NCI-H1417 (cell line): ENCODE results near the gene TSSK1B.
"Not testable (repeated sequence)": the region's sequence is repeated elsewhere in the genome, so short reads cannot be mapped to it uniquely, and the experiment has no call there.

Experiments
- DNase-seq, 3 experiments: peaks; one replicate each; lab custom pipeline; 2025; lab: John Stamatoyannopoulos, UW

The TSSK1B gene

DNA sequence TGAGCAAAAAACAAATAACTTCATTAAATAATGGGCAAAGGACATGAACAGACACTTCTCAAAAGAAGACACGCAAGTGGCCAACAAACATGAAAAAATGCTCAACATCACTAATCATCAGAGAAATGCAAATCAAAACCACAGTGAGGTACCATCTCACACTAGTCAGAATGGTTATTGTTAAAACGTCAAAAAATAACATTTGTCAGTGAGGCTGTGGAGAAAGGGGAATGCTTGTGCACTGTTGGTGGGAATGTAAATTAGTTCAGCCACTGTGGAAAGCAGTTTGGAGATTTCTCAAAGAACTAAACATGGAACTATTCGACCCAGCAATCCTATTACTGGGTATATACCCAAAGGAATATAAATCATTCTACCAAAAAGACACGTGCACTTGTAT lies 36.8 kb downstream of the TSSK1B start:
- DNase-seq = not testable (repeated sequence)

DNA sequence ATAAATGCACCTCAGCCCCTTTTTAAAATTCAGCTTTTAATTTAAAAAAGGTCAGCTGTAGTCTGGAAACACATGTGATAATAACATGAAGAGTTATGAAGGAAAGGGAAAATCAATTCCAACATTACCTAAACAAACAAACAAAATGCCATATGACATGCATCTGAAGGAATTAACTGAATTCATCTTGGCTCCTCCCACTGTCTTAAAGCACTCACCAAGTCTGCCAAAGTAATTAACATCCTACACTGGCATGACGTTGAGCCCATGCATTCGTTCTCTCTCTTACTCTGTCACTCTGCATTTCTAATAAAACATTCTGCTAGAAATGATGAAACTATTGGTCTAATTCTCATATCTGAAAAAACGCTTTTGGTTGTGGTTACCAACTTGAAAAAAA lies 37.7 kb downstream of the TSSK1B start:
- no peak for DNase-seq

DNA sequence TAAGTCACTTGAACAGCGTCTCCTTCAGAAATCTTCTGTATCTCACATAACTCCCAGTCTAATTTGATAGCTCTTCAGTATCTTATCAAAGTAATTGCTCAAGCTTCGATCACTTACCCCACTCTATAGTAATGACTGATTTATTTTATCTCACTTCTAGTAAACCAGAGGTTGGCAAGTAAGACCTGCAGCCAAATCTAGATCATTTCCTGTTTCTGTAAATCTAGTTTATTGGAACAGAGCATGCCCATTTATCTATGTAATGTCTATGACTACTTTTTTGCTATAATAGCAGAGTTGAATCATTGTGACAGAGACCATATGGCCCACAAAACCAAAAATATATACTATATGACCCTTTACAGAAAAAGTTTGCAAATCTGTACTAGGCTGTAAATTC lies 40.1 kb downstream of the TSSK1B start:
- DNase-seq = no peak

DNA sequence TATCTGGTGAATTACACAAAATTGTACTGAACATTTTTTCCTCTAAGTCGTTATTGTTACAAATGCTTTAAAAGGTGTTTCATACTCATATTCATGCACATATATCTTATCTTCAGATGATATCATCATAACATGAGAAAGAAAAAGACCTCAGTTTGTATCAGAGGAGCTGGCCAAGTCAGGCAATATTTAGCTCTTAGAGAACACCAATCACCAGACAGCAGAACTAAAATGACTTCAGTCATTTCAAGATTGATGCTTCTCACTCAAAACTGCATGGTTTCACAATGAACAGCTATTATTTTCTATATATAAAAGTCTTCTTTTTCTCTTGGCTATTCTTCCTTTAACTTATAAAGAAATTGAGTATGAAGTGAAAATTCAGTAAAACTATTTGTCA lies 44.6 kb downstream of the TSSK1B start:
- no peak for DNase-seq

DNA sequence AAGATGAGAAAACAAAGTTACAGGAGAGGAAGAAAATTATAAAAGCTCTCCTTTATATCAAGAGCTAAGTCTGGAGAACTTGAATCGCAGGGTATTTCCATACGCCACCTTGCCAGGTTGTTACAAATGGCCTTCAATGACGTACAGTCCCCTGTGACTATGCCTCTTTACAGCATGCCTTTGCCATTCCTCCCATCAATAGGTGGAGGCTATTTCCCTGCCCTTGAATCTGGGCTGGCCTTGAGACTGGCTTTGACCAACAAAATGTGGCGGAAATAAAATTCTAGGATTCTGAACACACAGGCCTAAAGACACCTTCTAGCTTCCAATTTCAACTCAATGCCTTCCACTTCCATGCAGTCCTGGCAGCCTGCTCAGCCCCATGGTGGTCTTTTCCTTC lies 45.7 kb downstream of the TSSK1B start:
- DNase-seq = no peak

DNA sequence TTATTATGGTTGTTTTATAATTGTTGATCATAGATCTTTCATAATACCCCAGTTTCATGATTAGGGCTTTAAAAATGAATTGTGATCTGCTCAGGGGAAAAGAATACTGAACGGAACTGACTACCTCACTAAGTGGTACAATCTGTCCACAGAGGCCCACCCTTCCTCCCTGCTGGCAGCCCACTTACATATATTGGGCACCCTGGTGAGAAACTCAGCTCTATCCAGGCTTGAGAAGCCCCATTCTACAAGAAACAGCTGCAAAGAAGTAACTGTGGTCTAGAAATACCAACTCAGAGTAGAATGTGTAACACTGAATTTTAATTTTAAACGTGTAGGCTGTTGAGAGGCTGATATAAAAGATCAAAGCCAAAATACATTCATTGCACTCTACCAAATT lies 46.9 kb downstream of the TSSK1B start:
- DNase-seq = peak in 1 of 3 experiments; percentile 9

DNA sequence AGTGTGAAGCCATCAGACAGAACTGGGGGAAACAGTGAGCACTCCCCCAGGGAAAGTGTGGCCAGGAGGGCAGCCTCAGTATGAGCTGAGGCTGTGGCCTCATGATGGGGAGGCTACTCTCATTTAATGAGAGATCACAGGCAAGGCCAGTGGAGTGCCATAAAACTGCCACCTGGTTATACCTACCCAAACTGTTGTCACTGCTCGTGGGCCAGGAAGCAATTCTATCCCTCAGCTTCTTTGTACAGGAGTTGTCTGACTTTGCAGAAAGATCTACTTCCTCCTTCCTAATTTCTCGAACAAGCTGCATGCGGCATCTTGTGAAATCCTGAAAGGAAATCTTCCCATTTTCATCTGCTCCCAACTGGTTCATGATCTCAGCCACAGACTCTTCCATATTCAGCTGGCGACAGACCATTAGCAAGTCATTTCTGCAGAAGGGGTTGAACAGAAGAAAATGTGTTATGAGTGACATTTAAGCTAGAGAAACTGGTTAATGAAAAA lies 50.0 kb downstream of the TSSK1B start:
- no peak for DNase-seq

DNA sequence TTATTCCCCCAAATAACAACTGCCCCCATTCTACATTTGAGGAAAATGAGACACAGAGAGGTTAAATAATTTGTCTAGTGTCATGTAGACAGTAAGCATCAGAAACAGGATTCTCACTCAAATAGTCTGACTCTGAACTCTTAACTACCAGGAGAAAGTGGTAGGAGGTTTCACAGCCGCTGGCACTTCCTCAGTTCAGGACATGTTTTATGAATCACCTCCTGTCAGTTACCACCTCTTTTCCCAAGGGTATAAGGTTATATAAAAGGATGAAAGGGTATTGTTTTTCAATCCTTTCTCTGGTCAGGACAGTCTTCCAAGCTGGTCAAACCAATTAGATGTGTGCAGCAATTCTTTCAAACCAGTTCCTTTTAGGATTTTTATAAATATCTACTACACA lies 52.1 kb downstream of the TSSK1B start:
- no peak for DNase-seq
